Endothelial cell (in vitro differentiated cells): ENCODE measurements around the gene PAPPA2. TPM values are rescaled to one million over a fixed set of nuclear protein-coding genes. Genes with fewer than 3 reads are reported as not detected.

Experiments
- DNase-seq: peaks from one replicate; pipeline ENCODE4 v3.0.0; 2021; ENCODE audit warnings: low spot score
- H3K27ac Mint-ChIP-seq: one replicate; pipeline ENCODE4 v1.8.0; 2021; ENCODE audit warnings: mixed read lengths, inconsistent platforms; ENCODE audit not compliant: unreplicated experiment
- H3K27me3 Mint-ChIP-seq: one replicate; pipeline ENCODE4 v1.8.0; 2021; ENCODE audit warnings: mild to moderate bottlenecking, moderate library complexity, mixed read lengths, inconsistent platforms; ENCODE audit not compliant: unreplicated experiment
- H3K36me3 Mint-ChIP-seq: one replicate; pipeline ENCODE4 v1.8.0; 2021; ENCODE audit warnings: mild to moderate bottlenecking, low read depth, mixed read lengths, inconsistent platforms; ENCODE audit not compliant: unreplicated experiment
- H3K4me1 Mint-ChIP-seq: one replicate; pipeline ENCODE4 v1.8.0; 2021; ENCODE audit warnings: mild to moderate bottlenecking, mixed read lengths, inconsistent platforms; ENCODE audit not compliant: unreplicated experiment
- H3K4me3 Mint-ChIP-seq: one replicate; pipeline ENCODE4 v1.8.0; 2021; ENCODE audit warnings: mild to moderate bottlenecking, mixed read lengths, inconsistent platforms; ENCODE audit not compliant: unreplicated experiment
- H3K9me3 Mint-ChIP-seq: one replicate; pipeline ENCODE4 v1.8.0; 2021; ENCODE audit warnings: mixed read lengths, inconsistent platforms; ENCODE audit not compliant: unreplicated experiment
- CTCF ChIP-seq: fragments of 200-600 bp; sonication (generic); IDR thresholded peaks from one replicate; pipeline ENCODE4 v1.5.0; 2021; ENCODE audit warnings: antibody characterized with exemption; ENCODE audit not compliant: unreplicated experiment
- total RNA-seq: library from RNA; stranded (reverse); fragmentation: NEBNext Ultra II Directional; extraction: Animal tissue kit (Norgen Biotek cat#: 25700); gene quantifications from one replicate; pipeline ENCODE4 v1.2.1, GENCODE V29; 2021; ENCODE audit not compliant: unreplicated experiment

The PAPPA2 gene
- total RNA-seq, 1 donor from 2014 or later = 0.33 TPM

GRCh38 chr1:176733661-176734060 lies 270.7 kb downstream of the PAPPA2 start:
- H3K27me3 Mint-ChIP-seq = no peaks in the 10 kb centered on the region
- H3K4me1 Mint-ChIP-seq = no peaks in the 10 kb centered on the region
- no peaks in the 10 kb centered on the region for H3K9me3 Mint-ChIP-seq
- no peak for DNase-seq
- no peaks in the 10 kb centered on the region for H3K36me3 Mint-ChIP-seq
- H3K27ac Mint-ChIP-seq = no peak overlapping the region
- TF ChIP-seq CTCF = no peak
- no peak overlapping the region for H3K4me3 Mint-ChIP-seq

- H3K36me3 Mint-ChIP-seq = no peaks in the 10 kb centered on the region
- no peak overlapping the region for H3K27ac Mint-ChIP-seq
- H3K4me1 Mint-ChIP-seq = peaks cover 2% of the 10 kb centered on the region
- no peak for DNase-seq
- H3K9me3 Mint-ChIP-seq = no peaks in the 10 kb centered on the region
- TF ChIP-seq CTCF = no peak
- H3K4me3 Mint-ChIP-seq = no peak overlapping the region
- no peaks in the 10 kb centered on the region for H3K27me3 Mint-ChIP-seq
Measured at GRCh38 chr1:176735201-176735600, 272.2 kb downstream of the PAPPA2 start.

GRCh38 chr1:176736015-176736414 lies 273.0 kb downstream of the PAPPA2 start:
- Mint-ChIP-seq H3K36me3 (no peaks in the 10 kb centered on the region), H3K27me3 (no peaks in the 10 kb centered on the region), H3K4me3 (no peak overlapping the region), H3K4me1 (peaks cover 2% of the 10 kb centered on the region), H3K9me3 (no peaks in the 10 kb centered on the region), H3K27ac (no peak overlapping the region)
- TF ChIP-seq CTCF = no peak
- no peak for DNase-seq

GRCh38 chr1:176741181-176741580 lies 278.2 kb downstream of the PAPPA2 start:
- no peak for TF ChIP-seq CTCF
- Mint-ChIP-seq H3K9me3 (no peaks in the 10 kb centered on the region), H3K4me1 (peaks cover 2% of the 10 kb centered on the region), H3K27me3 (no peaks in the 10 kb centered on the region), H3K4me3 (no peak overlapping the region), H3K36me3 (no peaks in the 10 kb centered on the region), H3K27ac (no peak overlapping the region)
- DNase-seq = no peak

- Mint-ChIP-seq H3K9me3 (no peaks in the 10 kb centered on the region), H3K36me3 (no peaks in the 10 kb centered on the region), H3K27me3 (no peaks in the 10 kb centered on the region), H3K4me3 (no peak overlapping the region), H3K4me1 (peaks cover 2% of the 10 kb centered on the region), H3K27ac (no peak overlapping the region)
- TF ChIP-seq CTCF = no peak
- DNase-seq = no peak
Measured at GRCh38 chr1:176742322-176742721, 279.3 kb downstream of the PAPPA2 start.
